ENCODE measurements around the gene TUBA3E.
"Not testable (repeated sequence)": the region's sequence is repeated elsewhere in the genome, so short reads cannot be mapped to it uniquely, and the experiment has no call there.

Gene TUBA3E

DNA sequence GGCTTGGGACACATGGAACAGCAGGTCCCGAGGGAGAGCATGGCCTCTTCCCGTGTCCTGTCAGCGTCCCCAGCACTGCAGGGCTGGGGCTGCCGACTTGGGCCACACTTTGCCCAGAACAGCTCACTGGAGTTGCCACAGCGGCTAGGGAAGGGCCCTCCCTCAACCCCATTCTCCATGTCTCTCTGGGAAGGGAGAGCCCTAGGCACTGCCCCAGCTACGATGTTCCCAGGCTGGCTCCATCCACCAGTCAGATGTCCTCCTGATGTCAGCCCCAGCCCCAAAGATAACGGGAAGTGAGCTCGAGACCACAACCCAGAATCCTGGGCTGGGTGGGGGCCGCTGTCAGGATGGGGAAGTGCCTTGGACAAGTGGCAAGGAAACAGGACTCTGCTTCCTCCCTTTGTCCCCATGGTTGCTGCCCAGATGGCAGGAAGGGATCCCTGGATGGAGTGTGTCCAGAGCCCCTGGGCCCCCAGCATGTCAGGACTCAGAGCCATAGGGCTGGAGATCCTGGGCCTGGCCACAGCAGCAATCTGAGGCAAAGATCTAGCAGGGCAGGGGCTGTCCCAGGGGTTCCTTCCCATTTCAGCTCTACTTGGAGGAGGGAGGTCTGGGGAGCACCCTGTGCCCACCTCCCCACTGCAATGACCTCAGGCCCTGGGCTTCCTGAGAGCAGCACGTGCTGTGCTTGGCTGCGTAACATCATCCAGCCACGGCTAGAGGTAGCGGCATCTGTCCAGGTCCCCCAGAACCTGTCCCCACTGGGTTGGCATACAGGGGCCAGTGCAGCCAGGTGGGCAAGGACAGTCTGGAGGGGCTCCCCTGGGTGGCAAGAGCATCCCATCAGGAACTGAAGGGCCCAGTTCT is 55.6 kb downstream of the TUBA3E start:
- not testable (repeated sequence) for DNase-seq

Measured in CD4-positive, alpha-beta T cell treated with Interleukin-12 subunit alpha and Interleukin-12 subunit beta, for 1 hour (primary cell).